H9 (cell line): Measurements from ENCODE around the gene DPH5. TPM values are rescaled to one million over a fixed set of nuclear protein-coding genes. Genes with fewer than 3 reads are reported as not detected.

Experiments used
- DNase-seq: peaks from one replicate; pipeline ENCODE4 v3.0.0-alpha.2; 2017
- H2AFZ ChIP-seq: one replicate; pipeline ENCODE4 v1.6.1; 2013; ENCODE audit warnings: mild to moderate bottlenecking, low read length, control low read depth, moderate library complexity
- H2AK5ac ChIP-seq: 2 replicates; pipeline ENCODE4 v1.6.1; 2013; ENCODE audit warnings: low read length, control low read depth, mixed read lengths; ENCODE audit not compliant: insufficient read length
- H2BK120ac ChIP-seq: one replicate; pipeline ENCODE4 v1.6.1; 2013; ENCODE audit warnings: low read depth, mild to moderate bottlenecking, low read length, control low read depth, inconsistent platforms; ENCODE audit not compliant: poor library complexity, severe bottlenecking
- H2BK12ac ChIP-seq: 2 replicates; pipeline ENCODE4 v1.6.1; 2013; ENCODE audit warnings: low read length, control low read depth, mixed read lengths, low read depth; ENCODE audit not compliant: insufficient read length
- H2BK15ac ChIP-seq: 2 replicates; pipeline ENCODE4 v1.6.1; 2013; ENCODE audit warnings: low read depth, low read length, control low read depth
- H2BK20ac ChIP-seq: one replicate; pipeline ENCODE4 v1.6.1; 2013; ENCODE audit warnings: low read depth, mild to moderate bottlenecking, low read length, control low read depth, inconsistent platforms; ENCODE audit not compliant: poor library complexity, severe bottlenecking
- H2BK5ac ChIP-seq: 2 replicates; pipeline ENCODE4 v1.6.1; 2013; ENCODE audit warnings: low read length, control low read depth, mixed read lengths; ENCODE audit not compliant: insufficient read length
- H3K14ac ChIP-seq: 2 replicates; pipeline ENCODE4 v1.6.1; 2013; ENCODE audit warnings: low read length, control low read depth; ENCODE audit not compliant: insufficient read depth
- H3K18ac ChIP-seq: 2 replicates; pipeline ENCODE4 v1.6.1; 2013; ENCODE audit warnings: low read depth, mild to moderate bottlenecking, mixed read lengths, low read length, control low read depth; ENCODE audit not compliant: insufficient read length
- H3K23ac ChIP-seq: 2 replicates; pipeline ENCODE4 v1.6.1; 2013; ENCODE audit warnings: low read length, control low read depth, mixed read lengths, low read depth; ENCODE audit not compliant: insufficient read length
- H3K23me2 ChIP-seq: 2 replicates; pipeline ENCODE4 v1.6.1; 2013; ENCODE audit warnings: low read depth, mild to moderate bottlenecking, mixed read lengths, low read length, control low read depth; ENCODE audit not compliant: insufficient read length, poor library complexity, severe bottlenecking
- H3K27ac ChIP-seq: 2 replicates; pipeline ENCODE4 v1.5.1; 2013; ENCODE audit warnings: low read length, control low read depth, mixed read lengths, low read depth; ENCODE audit not compliant: insufficient read length
- H3K27me3 ChIP-seq: 2 replicates; pipeline ENCODE4 v1.6.1; 2013; ENCODE audit warnings: low read length, control low read depth, inconsistent platforms; ENCODE audit not compliant: insufficient read depth
- H3K4ac ChIP-seq: 2 replicates; pipeline ENCODE4 v1.6.1; 2013; ENCODE audit warnings: low read depth, mild to moderate bottlenecking, control low read depth, inconsistent platforms, low read length, moderate library complexity
- H3K4me1 ChIP-seq: 2 replicates; pipeline ENCODE4 v1.6.1; 2013; ENCODE audit warnings: low read length, control low read depth, inconsistent platforms; ENCODE audit not compliant: insufficient read depth
- H3K4me2 ChIP-seq: 2 replicates; pipeline ENCODE4 v1.6.1; 2013; ENCODE audit warnings: low read length, control low read depth, mixed read lengths; ENCODE audit not compliant: insufficient read length, insufficient read depth
- H3K56ac ChIP-seq: 2 replicates; pipeline ENCODE4 v1.6.1; 2013; ENCODE audit warnings: low read depth, mild to moderate bottlenecking, mixed read lengths, low read length, control low read depth; ENCODE audit not compliant: insufficient read length
- H3K79me1 ChIP-seq: 2 replicates; pipeline ENCODE4 v1.6.1; 2013; ENCODE audit warnings: low read depth, mild to moderate bottlenecking, moderate library complexity, low read length, control low read depth, inconsistent platforms; ENCODE audit not compliant: insufficient read depth, poor library complexity, severe bottlenecking
- H3K79me2 ChIP-seq: 2 replicates; pipeline ENCODE4 v1.6.1; 2013; ENCODE audit warnings: low read length, control low read depth, inconsistent platforms; ENCODE audit not compliant: insufficient read depth
- H3K9ac ChIP-seq: 2 replicates; pipeline ENCODE4 v1.6.1; 2013; ENCODE audit warnings: low read length, control low read depth, mixed read lengths; ENCODE audit not compliant: insufficient read length; ENCODE audit errors: extremely low read depth
- H3K9me3 ChIP-seq: one replicate; pipeline ENCODE4 v1.6.1; 2013; ENCODE audit warnings: low read depth, low read length, inconsistent platforms; ENCODE audit not compliant: control insufficient read depth
- H3T11ph ChIP-seq: one replicate; pipeline ENCODE4 v1.6.1; 2013; ENCODE audit warnings: mild to moderate bottlenecking, low read length, control low read depth, inconsistent platforms
- H4K20me1 ChIP-seq: one replicate; pipeline ENCODE4 v1.6.1; 2013; ENCODE audit not compliant: control insufficient read depth, insufficient read length, insufficient read depth
- H4K5ac ChIP-seq: 2 replicates; pipeline ENCODE4 v1.6.1; 2013; ENCODE audit warnings: low read depth, mild to moderate bottlenecking, mixed read lengths, low read length, control low read depth; ENCODE audit not compliant: insufficient read length
- H4K8ac ChIP-seq: replicated peaks from 2 replicates; pipeline ENCODE4 v1.6.1; 2013; ENCODE audit warnings: low read length, control low read depth, mixed read lengths, low read depth; ENCODE audit not compliant: insufficient read length
- H4K91ac ChIP-seq: 2 replicates; pipeline ENCODE4 v1.6.1; 2013; ENCODE audit warnings: low read depth, mild to moderate bottlenecking, moderate library complexity, mixed read lengths, low read length, control low read depth; ENCODE audit not compliant: insufficient read length
- H3K27ac Mint-ChIP-seq, 3 experiments: 2 replicates in 2 of 3; 3 replicates in 1 of 3; pipeline ENCODE4 v1.8.0; 2020 to 2021; ENCODE audit warnings: mixed read lengths in 3 of 3, mild to moderate bottlenecking in 1 of 3, moderate library complexity in 1 of 3
- H3K27me3 Mint-ChIP-seq: 2 replicates; pipeline ENCODE4 v1.8.0; 2021; ENCODE audit warnings: low read depth, mild to moderate bottlenecking, moderate library complexity, mixed read lengths
- H3K36me3 Mint-ChIP-seq, 3 experiments: 2 replicates in 2 of 3; 3 replicates in 1 of 3; pipeline ENCODE4 v1.8.0; 2020 to 2021; ENCODE audit warnings: low read depth in 3 of 3, mixed read lengths in 3 of 3; ENCODE audit not compliant: insufficient read depth in 1 of 3
- H3K4me1 Mint-ChIP-seq, 2 experiments: 2 replicates each; pipeline ENCODE4 v1.8.0; 2020; ENCODE audit warnings: mixed read lengths in 2 of 2
- H3K4me3 Mint-ChIP-seq, 2 experiments: 2 replicates in 1 of 2; 3 replicates in 1 of 2; pipeline ENCODE4 v1.8.0; 2020 to 2021; ENCODE audit warnings: mild to moderate bottlenecking in 2 of 2, mixed read lengths in 2 of 2, moderate library complexity in 1 of 2
- H3K9me3 Mint-ChIP-seq, 2 experiments: 2 replicates in 1 of 2; 3 replicates in 1 of 2; pipeline ENCODE4 v1.8.0; 2020; ENCODE audit warnings: mild to moderate bottlenecking in 2 of 2, mixed read lengths in 2 of 2, moderate library complexity in 1 of 2
- CTCF ChIP-seq: fragments of 200-600 bp; sonication (generic); conservative IDR thresholded peaks from 3 replicates; pipeline ENCODE4 v1.8.0; 2021; ENCODE audit warnings: antibody characterized with exemption, mild to moderate bottlenecking
- WGBS: extraction: QIAGEN DNeasy Blood & Tissue Kit; methylation state at CpG from one replicate; pipeline ENCODE4 v1.1.7; 2013; ENCODE audit warnings: missing lambda C conversion rate, low lambda C conversion rate, mixed read lengths; ENCODE audit not compliant: insufficient read length; ENCODE audit errors: extremely low coverage; 5-methylcytosine and 5-hydroxymethylcytosine counted together
- total RNA-seq: library from RNA; stranded (reverse); gene quantifications from 2 replicates; pipeline ENCODE4 v1.2.1, GENCODE V29; 2021

The DPH5 gene
- total RNA-seq, 1 experiment from 2014 or later, result 49.4 TPM

- Histone ChIP-seq H3K79me2 (no peaks in the 10 kb centered on the region), H3K23me2 (no peaks in the 10 kb centered on the region), H3K14ac (no peak overlapping the region), H4K91ac (no peak overlapping the region), H3K56ac (no peak overlapping the region), H3K4me1 (no peaks in the 10 kb centered on the region), H4K20me1 (no peaks in the 10 kb centered on the region), H2BK15ac (no peak overlapping the region), H3K4ac (no peak overlapping the region), H3K23ac (no peak overlapping the region), H3K9me3 (no peaks in the 10 kb centered on the region), H4K5ac (no peak overlapping the region), H3K18ac (no peak overlapping the region), H2BK20ac (no peak overlapping the region), H4K8ac (no peak overlapping the region), H2BK120ac (no peak overlapping the region), H2AFZ (no peak overlapping the region), H3K27me3 (no peaks in the 10 kb centered on the region), H2BK12ac (no peak overlapping the region), H2AK5ac (no peak overlapping the region), H3K9ac (no peak overlapping the region), H3K27ac (no peak overlapping the region), H3T11ph (no peak overlapping the region), H3K4me2 (no peak overlapping the region), H3K79me1 (no peaks in the 10 kb centered on the region), H2BK5ac (no peak overlapping the region)
- H3K36me3 Mint-ChIP-seq, result peaks cover 0 to 5% (median under 1%) of the 10 kb centered on the region in 3 experiments; a peak in 3 of 7 replicates
- no peaks in the 10 kb centered on the region for H3K27me3 Mint-ChIP-seq
- H3K4me3 Mint-ChIP-seq, result no peak overlapping the region
- no peaks in the 10 kb centered on the region for H3K4me1 Mint-ChIP-seq
- DNase-seq, result no peak
- no peaks in the 10 kb centered on the region for H3K9me3 Mint-ChIP-seq
- WGBS, result no CpG with 5 or more reads among the region's 1 CpG
- H3K27ac Mint-ChIP-seq, result no peak overlapping the region; a peak in 1 of 7 replicates
- no peak for TF ChIP-seq CTCF
Observed at GRCh38 chr1:100960098-100960497, 65.5 kb downstream of the DPH5 start.
